IPS DF 6.9 (cell line): Measurements from ENCODE around the gene BCL7A.
"Not testable (repeated sequence)": the region's sequence is repeated elsewhere in the genome, so short reads cannot be mapped to it uniquely, and the experiment has no call there.

ENCODE experiments used
- DNase-seq: peaks from one replicate; pipeline ENCODE4 v3.0.0-alpha.2; 2013; ENCODE audit warnings: low read depth, low spot score
- H3K27ac ChIP-seq: one replicate; pipeline ENCODE4 v1.5.1; 2013; ENCODE audit warnings: low read length, control low read depth
- H3K27me3 ChIP-seq: 2 replicates; pipeline ENCODE4 v1.6.1; 2013; ENCODE audit warnings: mild to moderate bottlenecking, low read length; ENCODE audit not compliant: control insufficient read depth, insufficient read depth
- H3K36me3 ChIP-seq: 2 replicates; pipeline ENCODE4 v1.6.1; 2013; ENCODE audit warnings: low read length; ENCODE audit not compliant: control insufficient read depth, insufficient read depth
- H3K4me1 ChIP-seq: 2 replicates; pipeline ENCODE4 v1.6.1; 2013; ENCODE audit warnings: low read length; ENCODE audit not compliant: control insufficient read depth, insufficient read depth
- H3K4me3 ChIP-seq: 2 replicates; pipeline ENCODE4 v1.5.1; 2013; ENCODE audit warnings: mild to moderate bottlenecking, low read length
- H3K9me3 ChIP-seq: 2 replicates; pipeline ENCODE4 v1.6.1; 2013; ENCODE audit warnings: low read length, inconsistent platforms; ENCODE audit not compliant: control insufficient read depth, insufficient read depth
- WGBS: extraction: QIAGEN DNeasy Blood & Tissue Kit; methylation state at CpG from one replicate; pipeline ENCODE4 v1.1.7; 2013; ENCODE audit warnings: mixed read lengths, missing lambda C conversion rate; ENCODE audit not compliant: insufficient read length, insufficient coverage; 5-methylcytosine and 5-hydroxymethylcytosine counted together

The BCL7A gene

DNA sequence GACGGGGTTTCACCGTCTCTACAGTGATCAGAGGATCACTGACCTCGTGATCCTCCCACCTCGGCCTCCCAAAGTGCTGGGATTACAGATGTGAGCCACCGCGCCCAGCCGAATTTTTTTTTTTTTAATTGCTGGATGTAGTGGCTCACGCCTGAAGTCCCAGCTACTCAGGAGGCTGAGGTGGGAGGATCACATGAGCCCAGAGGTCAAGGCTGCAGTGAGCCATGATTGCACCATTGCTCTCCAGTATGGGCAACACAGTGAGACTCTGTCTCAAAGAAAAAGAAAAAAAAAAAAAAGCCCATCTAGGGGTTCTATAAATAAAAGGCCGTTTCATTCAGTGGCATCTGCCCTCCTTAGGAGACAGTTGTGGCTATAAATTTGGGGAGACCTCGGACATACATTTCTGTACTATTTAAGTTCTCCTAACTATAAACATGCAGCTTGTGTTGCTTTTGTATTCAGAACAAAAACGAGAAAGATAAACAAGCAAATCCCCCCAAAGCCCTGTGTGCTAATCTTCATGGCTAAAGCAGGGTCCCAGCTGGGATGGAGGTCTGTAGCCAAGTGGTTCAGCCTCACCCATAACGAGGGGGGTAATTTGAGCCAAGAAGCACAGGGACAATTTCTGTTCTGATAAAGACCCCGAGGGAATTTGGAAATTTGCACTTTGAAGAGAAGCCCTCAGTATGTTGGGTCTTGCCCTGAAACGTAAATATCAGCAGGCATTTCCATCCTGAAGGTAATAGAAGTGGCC lies 35.0 kb upstream of the BCL7A start:
- Histone ChIP-seq H3K27ac (no peak overlapping the region), H3K9me3 (no peaks in the 10 kb centered on the region)
- WGBS, result no CpG with 5 or more reads among the region's 14 CpGs

DNA sequence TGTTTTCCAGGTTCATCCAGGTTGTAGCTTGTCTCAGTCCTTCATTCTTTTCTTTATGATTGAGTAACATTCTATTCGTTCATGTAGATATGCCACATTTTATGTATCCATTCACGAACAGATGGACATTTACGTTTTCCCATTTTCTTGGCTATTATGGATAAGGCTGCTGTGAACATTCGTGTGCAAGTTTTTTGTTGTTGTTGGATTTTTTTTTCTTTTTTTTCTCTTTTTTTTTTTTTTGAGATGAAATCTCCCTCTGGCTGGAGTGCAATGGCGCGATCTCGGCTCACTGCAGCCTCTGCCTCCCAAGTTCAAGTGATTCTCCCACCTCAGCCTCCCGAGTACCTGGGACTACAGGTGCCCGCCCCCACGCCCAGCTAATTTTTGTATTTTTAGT lies 33.2 kb upstream of the BCL7A start:
- H3K9me3 ChIP-seq, DNase-seq, H3K36me3 ChIP-seq, H3K27me3 ChIP-seq, H3K27ac ChIP-seq, H3K4me3 ChIP-seq, H3K4me1 ChIP-seq: not testable (repeated sequence)
- WGBS, result no CpG with 5 or more reads among the region's 10 CpGs

More for the DNA sequence above, 35.0 kb upstream of the BCL7A start:
- Histone ChIP-seq H3K27me3 (no peaks in the 10 kb centered on the region), H3K36me3 (no peaks in the 10 kb centered on the region), H3K4me3 (no peak overlapping the region), H3K4me1 (no peaks in the 10 kb centered on the region)
- no peak for DNase-seq

DNA sequence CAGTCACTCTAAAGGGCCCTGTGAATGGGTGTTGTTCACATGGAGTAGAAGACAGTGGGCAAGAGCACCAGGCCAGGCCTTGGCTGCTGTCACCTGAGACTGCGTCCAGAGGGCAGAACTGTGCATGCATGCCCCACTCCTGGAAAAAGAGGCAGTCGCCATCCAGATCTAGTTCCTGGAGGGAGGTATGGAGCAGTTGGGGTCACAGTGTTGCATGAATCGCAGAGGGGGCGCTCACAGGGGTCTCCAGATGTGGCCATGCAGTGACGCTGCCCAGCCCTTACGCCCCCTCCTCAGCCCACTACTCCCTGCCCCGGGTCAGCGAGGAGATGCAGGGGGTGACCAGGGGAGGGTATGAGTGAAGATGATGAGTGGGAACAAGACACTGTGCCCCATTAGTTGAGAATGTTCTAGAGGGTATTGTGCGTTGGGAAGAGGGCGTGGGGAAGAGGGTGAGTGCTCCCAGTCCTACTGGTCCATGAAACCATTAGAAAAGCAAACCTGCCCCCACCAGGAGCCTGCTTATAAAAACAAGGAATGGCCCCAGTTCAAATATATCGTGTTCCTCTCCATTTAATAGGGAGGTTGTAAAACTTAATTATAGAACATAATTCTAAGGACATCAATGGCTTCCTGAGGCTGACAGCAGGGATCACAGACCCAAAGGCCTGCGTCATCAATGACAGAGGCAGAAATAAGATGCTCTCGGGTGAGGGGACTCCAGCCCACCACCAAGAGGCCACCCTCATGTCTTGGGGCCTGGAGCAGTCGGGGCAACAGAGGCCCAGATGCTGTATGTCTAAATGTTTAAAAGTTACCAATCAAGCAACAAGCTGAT lies 32.2 kb upstream of the BCL7A start:
- H3K27me3 ChIP-seq, result no peaks in the 10 kb centered on the region
- WGBS, result no CpG with 5 or more reads among the region's 14 CpGs
- H3K36me3 ChIP-seq, result no peaks in the 10 kb centered on the region
- no peak overlapping the region for H3K27ac ChIP-seq
- H3K9me3 ChIP-seq, result no peaks in the 10 kb centered on the region
- no peak overlapping the region for H3K4me3 ChIP-seq
- no peaks in the 10 kb centered on the region for H3K4me1 ChIP-seq
- no peak for DNase-seq

DNA sequence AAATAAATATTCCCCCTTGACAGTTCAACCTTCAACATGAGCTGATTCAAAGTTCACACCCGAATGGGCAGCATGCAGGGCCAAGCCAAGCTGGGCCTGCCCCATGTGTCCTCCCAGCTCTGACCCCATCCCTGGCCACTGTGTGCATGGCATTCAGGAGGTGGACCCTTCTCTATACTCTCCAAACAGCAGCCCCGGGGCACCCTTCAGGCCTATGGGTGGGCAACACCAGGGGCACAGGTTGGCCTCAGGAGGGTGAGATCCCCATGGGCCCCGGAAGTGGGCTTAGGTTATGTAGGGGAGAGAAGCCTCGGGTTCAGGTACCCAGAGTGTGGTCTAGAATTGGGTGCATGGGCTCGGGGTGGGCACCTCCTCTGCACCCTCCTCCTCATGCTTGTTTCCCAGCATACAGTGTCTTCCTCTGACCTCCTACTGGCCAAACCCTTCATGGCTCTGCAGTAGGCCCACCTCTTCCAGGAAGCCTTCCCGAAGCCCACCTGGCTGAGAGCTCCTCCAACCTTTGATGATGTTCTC lies 31.5 kb upstream of the BCL7A start:
- Histone ChIP-seq H3K27me3 (no peaks in the 10 kb centered on the region), H3K36me3 (no peaks in the 10 kb centered on the region), H3K9me3 (no peaks in the 10 kb centered on the region), H3K27ac (no peak overlapping the region), H3K4me1 (no peaks in the 10 kb centered on the region), H3K4me3 (no peak overlapping the region)
- DNase-seq, result no peak
- no CpG with 5 or more reads among the region's 6 CpGs for WGBS

DNA sequence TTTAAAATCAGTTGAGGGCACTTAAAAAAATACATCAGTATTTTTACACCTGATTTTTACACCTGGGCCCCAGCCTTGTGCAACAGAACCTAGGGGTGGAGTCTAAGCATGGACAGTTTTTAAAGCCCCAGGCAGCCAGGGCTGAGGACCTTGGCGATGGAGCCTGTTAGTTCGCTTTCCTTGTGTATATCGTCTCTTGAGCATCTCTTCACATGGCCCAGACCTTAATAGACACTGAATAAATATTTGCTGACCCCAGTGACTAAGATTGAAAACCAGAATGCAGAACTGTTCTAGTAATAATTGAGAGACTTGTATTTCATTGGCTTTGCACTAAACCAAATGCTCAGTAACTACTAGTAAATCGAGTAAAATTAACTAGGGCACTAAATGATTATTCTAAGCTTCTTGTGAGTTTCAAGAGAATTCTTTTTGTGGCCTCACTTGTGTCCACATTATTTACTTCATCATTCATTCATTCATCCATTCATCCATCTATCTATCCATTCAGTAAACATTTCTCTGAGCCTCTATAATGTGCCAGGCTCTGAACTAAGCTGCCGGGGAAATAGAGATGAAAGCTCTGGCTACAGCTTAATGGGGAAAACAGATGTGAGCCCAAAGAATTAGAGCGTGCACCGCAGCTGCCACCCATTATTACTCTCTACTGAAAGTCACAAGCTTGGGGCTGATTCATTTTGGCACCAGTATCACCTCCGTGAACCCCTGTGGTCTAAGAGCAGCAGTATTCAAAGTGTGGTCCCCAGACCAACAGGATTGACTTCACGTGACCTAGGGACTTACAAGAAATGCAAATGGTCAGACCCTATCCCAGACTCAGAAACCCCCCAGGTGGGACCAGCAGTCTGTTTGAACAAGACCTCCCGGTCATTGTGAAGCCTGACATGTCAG lies 30.7 kb upstream of the BCL7A start:
- no CpG with 5 or more reads among the region's 10 CpGs for WGBS
- no peak for DNase-seq
- Histone ChIP-seq H3K9me3 (no peaks in the 10 kb centered on the region), H3K4me1 (no peaks in the 10 kb centered on the region), H3K27me3 (no peaks in the 10 kb centered on the region), H3K4me3 (no peak overlapping the region), H3K27ac (no peak overlapping the region), H3K36me3 (no peaks in the 10 kb centered on the region)

DNA sequence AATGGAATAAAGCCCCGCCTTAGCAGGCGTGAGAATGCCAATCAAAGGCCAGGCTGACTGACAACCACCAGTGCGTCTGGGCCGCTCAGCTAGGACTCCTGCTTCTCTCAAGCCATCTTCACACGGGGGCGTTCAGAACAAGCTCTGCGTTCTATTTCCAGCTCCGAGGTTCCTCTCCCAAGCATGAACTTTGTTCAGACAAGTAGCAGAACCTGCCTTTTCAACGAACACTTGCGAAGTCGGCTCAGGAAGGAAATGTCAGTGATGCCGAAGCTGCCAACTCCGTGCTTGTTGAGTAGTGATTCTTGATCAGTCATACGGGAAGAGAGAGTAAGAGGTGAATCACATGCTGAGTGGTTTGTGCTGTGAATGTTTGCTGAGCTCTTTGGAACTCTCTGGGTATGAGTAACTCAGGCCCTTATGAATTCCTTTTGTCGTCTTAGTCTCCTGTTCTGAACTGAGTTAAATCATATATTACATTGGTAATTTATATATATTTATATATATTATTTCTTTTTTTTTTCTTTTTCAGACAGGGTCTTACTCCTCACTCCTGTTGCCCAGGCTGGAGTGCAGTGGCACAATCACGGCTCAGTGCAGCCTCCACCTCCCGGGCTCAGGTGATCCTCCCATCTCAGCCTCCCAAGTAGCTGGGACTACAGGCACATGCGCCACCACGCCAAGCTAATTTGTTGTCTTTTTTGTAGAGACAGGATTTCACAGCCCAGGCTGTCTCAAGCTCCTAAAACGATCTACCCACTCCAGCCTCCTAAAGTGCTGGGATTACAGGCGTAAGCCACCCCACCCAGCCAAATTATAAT lies 29.4 kb upstream of the BCL7A start:
- Histone ChIP-seq H3K4me3 (no peak overlapping the region), H3K27ac (no peak overlapping the region), H3K27me3 (no peaks in the 10 kb centered on the region), H3K36me3 (no peaks in the 10 kb centered on the region), H3K9me3 (no peaks in the 10 kb centered on the region), H3K4me1 (no peaks in the 10 kb centered on the region)
- DNase-seq, result no peak
- no CpG with 5 or more reads among the region's 21 CpGs for WGBS

DNA sequence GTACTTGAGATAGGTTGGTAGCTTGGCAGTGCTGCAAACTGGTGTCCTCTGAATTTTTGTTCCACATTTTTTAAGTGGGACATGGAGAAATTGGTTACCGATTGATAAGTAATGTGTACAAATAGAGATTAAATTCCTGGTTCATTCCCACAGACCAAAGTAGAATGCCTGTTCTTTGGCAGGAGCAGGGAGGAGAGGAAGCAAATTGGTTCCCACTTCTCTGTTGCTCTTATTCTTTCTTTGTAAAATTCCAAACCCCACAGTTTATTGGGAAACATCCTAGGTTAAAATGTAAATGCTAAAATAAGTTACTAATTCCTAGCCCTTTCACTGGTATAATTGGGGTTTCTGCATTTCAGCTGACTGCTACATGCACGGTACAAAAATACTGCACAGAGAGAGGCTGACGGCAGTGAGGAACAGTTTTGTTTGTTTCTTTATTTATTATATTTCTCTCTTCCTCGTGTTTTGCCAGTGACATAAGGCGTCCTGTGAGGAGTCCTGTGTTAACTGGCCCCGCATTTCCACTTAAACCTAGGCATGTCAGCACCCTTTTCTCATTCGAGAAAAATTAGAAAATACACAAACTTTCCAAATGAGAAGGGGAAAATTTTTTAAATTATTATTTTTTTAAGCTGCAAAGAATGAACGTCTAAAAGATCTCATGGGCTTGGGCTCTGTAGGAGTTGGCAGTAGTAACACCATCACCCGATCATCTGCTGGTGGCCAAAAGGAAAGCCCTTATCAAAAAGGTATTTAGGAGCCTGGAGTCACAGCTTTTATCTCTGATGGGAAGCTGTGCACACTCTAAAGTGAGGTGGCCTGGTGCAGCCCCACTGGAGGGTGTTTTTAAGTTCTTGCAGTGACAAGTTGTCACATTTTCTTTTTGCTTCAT lies 25.4 kb upstream of the BCL7A start:
- H3K4me3 ChIP-seq, result no peak overlapping the region
- no peaks in the 10 kb centered on the region for H3K36me3 ChIP-seq
- H3K27me3 ChIP-seq, result no peaks in the 10 kb centered on the region
- no peak for DNase-seq
- H3K4me1 ChIP-seq, result no peaks in the 10 kb centered on the region
- H3K9me3 ChIP-seq, result no peaks in the 10 kb centered on the region
- no peak overlapping the region for H3K27ac ChIP-seq
- WGBS, result no CpG with 5 or more reads among the region's 9 CpGs

DNA sequence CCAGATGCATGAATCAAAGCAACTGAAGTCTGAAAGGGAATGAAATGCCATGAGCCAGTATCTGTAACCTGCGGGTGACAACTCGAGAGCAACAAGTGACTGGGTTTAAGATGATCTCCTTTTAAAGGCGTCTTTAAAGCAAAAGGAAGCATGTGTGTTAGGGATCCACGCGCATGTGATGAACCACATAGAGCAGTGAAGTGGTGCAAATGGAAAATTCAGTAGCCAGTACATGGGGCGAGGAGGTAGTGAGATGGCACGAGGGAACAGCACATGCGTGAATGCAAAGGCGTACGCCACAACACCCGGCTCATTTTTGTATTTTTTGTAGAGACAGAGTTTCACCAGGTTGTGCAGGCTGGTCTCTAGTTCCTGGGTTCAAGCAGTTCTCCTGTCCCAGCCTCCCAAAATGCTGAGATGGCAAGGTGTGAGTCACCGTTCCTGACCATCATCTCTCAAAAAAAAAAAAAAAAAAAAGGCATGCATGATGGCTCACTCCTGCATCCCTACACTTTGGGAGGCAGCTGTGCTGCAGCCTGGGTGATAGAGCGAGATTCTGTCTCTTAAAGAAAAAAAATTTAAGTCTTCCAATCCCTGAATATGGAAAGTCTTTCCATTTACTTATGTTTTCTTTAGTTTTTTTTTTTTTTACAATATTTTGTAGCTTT lies 24.6 kb upstream of the BCL7A start:
- Histone ChIP-seq H3K27ac (no peak overlapping the region), H3K4me1 (no peaks in the 10 kb centered on the region), H3K27me3 (no peaks in the 10 kb centered on the region), H3K4me3 (no peak overlapping the region), H3K9me3 (no peaks in the 10 kb centered on the region), H3K36me3 (no peaks in the 10 kb centered on the region)
- WGBS, result no CpG with 5 or more reads among the region's 13 CpGs
- no peak for DNase-seq
